ENCODE results near the gene PRKCD.

The PRKCD gene

GRCh38 chr3:53171827-53172505 lies 11.0 kb downstream of the PRKCD start:
- no peak for DNase-seq

GRCh38 chr3:53173107-53173506 lies 12.1 kb downstream of the PRKCD start:
- no peak for DNase-seq

- no peak for DNase-seq
These were observed 13.6 kb downstream of the PRKCD start for GRCh38 chr3:53174346-53175250.

- no peak for DNase-seq
These were observed 14.9 kb downstream of the PRKCD start for GRCh38 chr3:53175613-53176540.

GRCh38 chr3:53178246-53178645 lies 17.2 kb downstream of the PRKCD start:
- no peak for DNase-seq

GRCh38 chr3:53179580-53179979 lies 18.6 kb downstream of the PRKCD start:
- no peak for DNase-seq

GRCh38 chr3:53180305-53181023 lies 19.5 kb downstream of the PRKCD start:
- peak; percentile 55 for DNase-seq

GRCh38 chr3:53181024-53181371 lies 20.0 kb downstream of the PRKCD start:
- DNase-seq: no peak

GRCh38 chr3:53181528-53181927 lies 20.5 kb downstream of the PRKCD start:
- no peak for DNase-seq

GRCh38 chr3:53182764-53183355 lies 21.9 kb downstream of the PRKCD start:
- DNase-seq: no peak

GRCh38 chr3:53183514-53183913 lies 22.5 kb downstream of the PRKCD start:
- DNase-seq: no peak

- DNase-seq: no peak
These were observed 23.7 kb downstream of the PRKCD start for GRCh38 chr3:53184701-53185100.

GRCh38 chr3:53185761-53186465 lies 24.9 kb downstream of the PRKCD start:
- no peak for DNase-seq

- no peak for DNase-seq
These were observed 25.7 kb downstream of the PRKCD start for GRCh38 chr3:53186726-53187125.

GRCh38 chr3:53187430-53187829 lies 26.4 kb downstream of the PRKCD start:
- DNase-seq: no peak

- no peak for DNase-seq
These were observed 27.2 kb downstream of the PRKCD start for GRCh38 chr3:53188136-53188685.

- no peak for DNase-seq
These were observed 27.7 kb downstream of the PRKCD start for GRCh38 chr3:53188720-53189119.

GRCh38 chr3:53189276-53189675 lies 28.3 kb downstream of the PRKCD start:
- no peak for DNase-seq

GRCh38 chr3:53190659-53191058 lies 29.6 kb downstream of the PRKCD start:
- no peak for DNase-seq

GRCh38 chr3:53191836-53192480 lies 30.9 kb downstream of the PRKCD start:
- no peak for DNase-seq

GRCh38 chr3:53192608-53193007 lies 31.6 kb downstream of the PRKCD start:
- DNase-seq: no peak

All from SIG-M5 (cell line).